Measurements from ENCODE around the gene IL17RE. TPM values are rescaled to one million over a fixed set of nuclear protein-coding genes. Genes with fewer than 3 reads are reported as not detected.

IL17RE gene
- polyA plus RNA-seq, 1 donor from 2014 or later: 0.52 TPM

DNA sequence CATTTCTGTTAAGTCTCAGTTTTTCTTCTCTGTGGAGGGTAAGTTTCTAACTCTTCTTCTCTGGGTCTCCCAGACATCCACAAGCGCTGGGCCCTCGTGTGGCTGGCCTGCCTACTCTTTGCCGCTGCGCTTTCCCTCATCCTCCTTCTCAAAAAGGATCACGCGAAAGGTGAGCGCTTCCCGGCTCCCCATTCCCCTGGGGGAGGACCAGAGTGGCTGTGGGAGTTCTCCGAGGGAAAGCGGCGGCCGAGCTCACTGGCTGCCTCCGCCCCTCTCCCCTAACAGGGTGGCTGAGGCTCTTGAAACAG is 29.8 kb downstream of the IL17RE start:
- peak overlapping the region; percentile 78 for H2AFZ ChIP-seq (ENCODE audit: low read depth, low read length)
- no peaks in the 10 kb centered on the region for H3K79me2 ChIP-seq (replicated peaks; ENCODE audit: insufficient read depth, low read length)

DNA sequence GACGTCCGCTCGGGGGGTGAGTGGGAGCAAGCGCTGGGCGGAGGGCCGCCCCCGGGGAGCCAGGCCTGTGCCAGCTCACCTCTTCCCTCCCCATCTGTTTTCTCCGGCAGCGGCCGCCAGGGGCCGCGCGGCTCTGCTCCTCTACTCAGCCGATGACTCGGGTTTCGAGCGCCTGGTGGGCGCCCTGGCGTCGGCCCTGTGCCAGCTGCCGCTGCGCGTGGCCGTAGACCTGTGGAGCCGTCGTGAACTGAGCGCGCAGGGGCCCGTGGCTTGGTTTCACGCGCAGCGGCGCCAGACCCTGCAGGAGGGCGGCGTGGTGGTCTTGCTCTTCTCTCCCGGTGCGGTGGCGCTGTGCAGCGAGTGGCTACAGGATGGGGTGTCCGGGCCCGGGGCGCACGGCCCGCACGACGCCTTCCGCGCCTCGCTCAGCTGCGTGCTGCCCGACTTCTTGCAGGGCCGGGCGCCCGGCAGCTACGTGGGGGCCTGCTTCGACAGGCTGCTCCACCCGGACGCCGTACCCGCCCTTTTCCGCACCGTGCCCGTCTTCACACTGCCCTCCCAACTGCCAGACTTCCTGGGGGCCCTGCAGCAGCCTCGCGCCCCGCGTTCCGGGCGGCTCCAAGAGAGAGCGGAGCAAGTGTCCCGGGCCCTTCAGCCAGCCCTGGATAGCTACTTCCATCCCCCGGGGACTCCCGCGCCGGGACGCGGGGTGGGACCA is 30.4 kb downstream of the IL17RE start:
- TF ChIP-seq, protein P1, sequence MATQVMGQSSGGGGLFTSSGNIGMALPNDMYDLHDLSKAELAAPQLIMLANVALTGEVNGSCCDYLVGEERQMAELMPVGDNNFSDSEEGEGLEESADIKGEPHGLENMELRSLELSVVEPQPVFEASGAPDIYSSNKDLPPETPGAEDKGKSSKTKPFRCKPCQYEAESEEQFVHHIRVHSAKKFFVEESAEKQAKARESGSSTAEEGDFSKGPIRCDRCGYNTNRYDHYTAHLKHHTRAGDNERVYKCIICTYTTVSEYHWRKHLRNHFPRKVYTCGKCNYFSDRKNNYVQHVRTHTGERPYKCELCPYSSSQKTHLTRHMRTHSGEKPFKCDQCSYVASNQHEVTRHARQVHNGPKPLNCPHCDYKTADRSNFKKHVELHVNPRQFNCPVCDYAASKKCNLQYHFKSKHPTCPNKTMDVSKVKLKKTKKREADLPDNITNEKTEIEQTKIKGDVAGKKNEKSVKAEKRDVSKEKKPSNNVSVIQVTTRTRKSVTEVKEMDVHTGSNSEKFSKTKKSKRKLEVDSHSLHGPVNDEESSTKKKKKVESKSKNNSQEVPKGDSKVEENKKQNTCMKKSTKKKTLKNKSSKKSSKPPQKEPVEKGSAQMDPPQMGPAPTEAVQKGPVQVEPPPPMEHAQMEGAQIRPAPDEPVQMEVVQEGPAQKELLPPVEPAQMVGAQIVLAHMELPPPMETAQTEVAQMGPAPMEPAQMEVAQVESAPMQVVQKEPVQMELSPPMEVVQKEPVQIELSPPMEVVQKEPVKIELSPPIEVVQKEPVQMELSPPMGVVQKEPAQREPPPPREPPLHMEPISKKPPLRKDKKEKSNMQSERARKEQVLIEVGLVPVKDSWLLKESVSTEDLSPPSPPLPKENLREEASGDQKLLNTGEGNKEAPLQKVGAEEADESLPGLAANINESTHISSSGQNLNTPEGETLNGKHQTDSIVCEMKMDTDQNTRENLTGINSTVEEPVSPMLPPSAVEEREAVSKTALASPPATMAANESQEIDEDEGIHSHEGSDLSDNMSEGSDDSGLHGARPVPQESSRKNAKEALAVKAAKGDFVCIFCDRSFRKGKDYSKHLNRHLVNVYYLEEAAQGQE (IDR thresholded peaks at IDR 0.05; ENCODE audit: borderline replicate concordance): no peak
- TF ChIP-seq SMC3 (conservative IDR thresholded peaks at IDR 0.05; ENCODE audit: poor library complexity) (peak; percentile 72), TAF1 (IDR thresholded peaks at IDR 0.05; ENCODE audit: low read depth) (peak; percentile 33), EZH2 (IDR thresholded peaks at IDR 0.05; ENCODE audit: borderline replicate concordance, insufficient read depth, low read length, poor library complexity, severe bottlenecking) (no peak), CTCF (IDR thresholded peaks at IDR 0.05; ENCODE audit: poor library complexity, severe bottlenecking) (peak; percentile 83), EP300 (conservative IDR thresholded peaks at IDR 0.05; ENCODE audit: poor library complexity, severe bottlenecking) (no peak), RAD21 (conservative IDR thresholded peaks at IDR 0.05) (peak; percentile 61), MXI1 (conservative IDR thresholded peaks at IDR 0.05; ENCODE audit: poor library complexity, severe bottlenecking) (no peak), POLR2AphosphoS5 (IDR thresholded peaks at IDR 0.05) (peak; percentile 12)
- no peaks in the 10 kb centered on the region for H4K20me1 ChIP-seq (ENCODE audit: insufficient read depth)
- peak overlapping the region; percentile 86 for H3K4me3 ChIP-seq (ENCODE audit: low read length)
- H3K27ac ChIP-seq (ENCODE audit: low read length): peak overlapping the region; percentile 79
- no peaks in the 10 kb centered on the region for H3K9me2 ChIP-seq (ENCODE audit: insufficient read depth, low read length)
- H3F3A ChIP-seq (ENCODE audit: insufficient read depth, low read length, poor library complexity, severe bottlenecking): no peaks in the 10 kb centered on the region
- H3K4me2 ChIP-seq (ENCODE audit: low read length): peak overlapping the region; percentile 62
- H2AFZ ChIP-seq (ENCODE audit: low read depth, low read length): peak overlapping the region; percentile 78
- H3K9ac ChIP-seq (ENCODE audit: low read length): peak overlapping the region; percentile 83
- no peaks in the 10 kb centered on the region for H3K9me3 ChIP-seq (ENCODE audit: low read length)
- H3K27me3 ChIP-seq (ENCODE audit: insufficient read depth, low read depth, low read length): no peaks in the 10 kb centered on the region
- H3K36me3 ChIP-seq (ENCODE audit: insufficient read depth, low read length): no peaks in the 10 kb centered on the region
- no peaks in the 10 kb centered on the region for H3K79me2 ChIP-seq (replicated peaks; ENCODE audit: insufficient read depth, low read length)

More for the DNA sequence above, 29.8 kb downstream of the IL17RE start:
- H3K27ac ChIP-seq (ENCODE audit: low read length): peak overlapping the region; percentile 79
- H3K9me2 ChIP-seq (ENCODE audit: insufficient read depth, low read length): no peaks in the 10 kb centered on the region
- TF ChIP-seq RAD21 (conservative IDR thresholded peaks at IDR 0.05) (no peak), POLR2AphosphoS5 (IDR thresholded peaks at IDR 0.05) (no peak), TAF1 (IDR thresholded peaks at IDR 0.05; ENCODE audit: low read depth) (no peak), MXI1 (conservative IDR thresholded peaks at IDR 0.05; ENCODE audit: poor library complexity, severe bottlenecking) (no peak), SMC3 (conservative IDR thresholded peaks at IDR 0.05; ENCODE audit: poor library complexity) (no peak), EZH2 (IDR thresholded peaks at IDR 0.05; ENCODE audit: borderline replicate concordance, insufficient read depth, low read length, poor library complexity, severe bottlenecking) (no peak)
- TF ChIP-seq, protein P1 (IDR thresholded peaks at IDR 0.05; ENCODE audit: borderline replicate concordance): no peak
- no peaks in the 10 kb centered on the region for H3K9me3 ChIP-seq (ENCODE audit: low read length)
- no peaks in the 10 kb centered on the region for H4K20me1 ChIP-seq (ENCODE audit: insufficient read depth)
- H3K9ac ChIP-seq (ENCODE audit: low read length): peak overlapping the region; percentile 83
- H3K4me2 ChIP-seq (ENCODE audit: low read length): peak overlapping the region; percentile 62
- no peaks in the 10 kb centered on the region for H3K27me3 ChIP-seq (ENCODE audit: insufficient read depth, low read depth, low read length)
- H3K36me3 ChIP-seq (ENCODE audit: insufficient read depth, low read length): no peaks in the 10 kb centered on the region
- peak overlapping the region; percentile 86 for H3K4me3 ChIP-seq (ENCODE audit: low read length)
- no peaks in the 10 kb centered on the region for H3F3A ChIP-seq (ENCODE audit: insufficient read depth, low read length, poor library complexity, severe bottlenecking)

Data from neural cell (in vitro differentiated cells).